Measurements from ENCODE around the gene HS3ST6. TPM values are rescaled to one million over a fixed set of nuclear protein-coding genes. Genes with fewer than 3 reads are reported as not detected.
"Not testable (repeated sequence)": the region's sequence is repeated elsewhere in the genome, so short reads cannot be mapped to it uniquely, and the experiment has no call there.

HS3ST6 gene
- total and polyA plus RNA-seq, 10 donors, result 0.06 to 0.20 TPM; not detected in 8

DNA sequence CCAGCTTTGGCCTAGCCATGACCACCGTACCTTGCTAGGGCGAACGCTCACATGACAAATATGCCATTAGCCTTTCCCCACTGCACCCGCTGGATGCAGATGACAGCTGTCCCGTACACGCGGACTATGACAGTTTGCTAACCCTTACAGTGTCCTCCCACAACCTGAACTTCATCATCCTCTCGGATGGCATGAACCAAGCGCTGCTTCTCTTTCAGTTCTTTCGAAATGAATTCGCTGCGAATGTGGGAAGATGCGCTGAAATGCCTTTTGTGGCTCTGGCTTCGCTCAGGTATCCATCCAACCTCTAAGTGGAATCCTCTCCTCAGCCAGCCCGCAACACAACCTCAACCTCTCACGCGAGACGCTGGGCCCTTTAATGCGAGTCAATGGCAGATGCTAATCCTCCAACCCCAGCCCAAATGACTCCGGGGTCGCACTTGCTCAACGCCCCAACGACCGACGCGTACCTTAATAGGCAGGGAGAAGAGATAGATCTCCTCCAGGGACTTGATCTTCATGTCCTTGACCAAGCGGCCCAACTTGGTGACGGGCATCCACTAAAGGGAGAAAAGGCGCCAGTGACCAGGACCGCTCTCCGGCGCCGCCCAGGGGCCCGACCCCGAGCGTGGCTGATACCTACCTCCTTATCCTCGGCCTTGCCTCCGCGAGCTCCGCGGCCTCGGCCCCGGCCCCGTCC is 45.7 kb upstream of the HS3ST6 start:
- H3K4me1 ChIP-seq, result peaks cover 28 to 74% (median 62%) of the 10 kb centered on the region in 6 donors
- H3K9me3 ChIP-seq, result no peaks in the 10 kb centered on the region
- WGBS, 5 donors, result 7 to 12% (median 8%) methylated on average over 29 to 44 of the region's 44 CpGs
- TF ChIP-seq POLR2A (IDR thresholded peaks at IDR 0.05), result no peak
- TF ChIP-seq, protein P1, sequence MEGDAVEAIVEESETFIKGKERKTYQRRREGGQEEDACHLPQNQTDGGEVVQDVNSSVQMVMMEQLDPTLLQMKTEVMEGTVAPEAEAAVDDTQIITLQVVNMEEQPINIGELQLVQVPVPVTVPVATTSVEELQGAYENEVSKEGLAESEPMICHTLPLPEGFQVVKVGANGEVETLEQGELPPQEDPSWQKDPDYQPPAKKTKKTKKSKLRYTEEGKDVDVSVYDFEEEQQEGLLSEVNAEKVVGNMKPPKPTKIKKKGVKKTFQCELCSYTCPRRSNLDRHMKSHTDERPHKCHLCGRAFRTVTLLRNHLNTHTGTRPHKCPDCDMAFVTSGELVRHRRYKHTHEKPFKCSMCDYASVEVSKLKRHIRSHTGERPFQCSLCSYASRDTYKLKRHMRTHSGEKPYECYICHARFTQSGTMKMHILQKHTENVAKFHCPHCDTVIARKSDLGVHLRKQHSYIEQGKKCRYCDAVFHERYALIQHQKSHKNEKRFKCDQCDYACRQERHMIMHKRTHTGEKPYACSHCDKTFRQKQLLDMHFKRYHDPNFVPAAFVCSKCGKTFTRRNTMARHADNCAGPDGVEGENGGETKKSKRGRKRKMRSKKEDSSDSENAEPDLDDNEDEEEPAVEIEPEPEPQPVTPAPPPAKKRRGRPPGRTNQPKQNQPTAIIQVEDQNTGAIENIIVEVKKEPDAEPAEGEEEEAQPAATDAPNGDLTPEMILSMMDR (IDR thresholded peaks at IDR 0.05 in 8 of 11, conservative IDR thresholded peaks at IDR 0.05 in 3 of 11), result peak in 1 of 11 experiments; percentile 27
- peak in 1 of 3 donors; percentile 14 for TF ChIP-seq POLR2AphosphoS5 (IDR thresholded peaks at IDR 0.05)
- peak overlapping the region; percentile 66 to 94 (median 81) for H3K4me3 ChIP-seq
- intact Hi-C loops (cut with DNase I; ENCODE audit: low total_unique reads), result no loop called here
- H3K27ac ChIP-seq, result peak overlapping the region; percentile 80 to 99 (median 98)
- peaks cover 0 to 40% (median 26%) of the 10 kb centered on the region in 6 donors for H3K36me3 ChIP-seq
- no peaks in the 10 kb centered on the region for H3K27me3 ChIP-seq (replicated peaks in 1 of 7)
- DNase-seq, result no peak

DNA sequence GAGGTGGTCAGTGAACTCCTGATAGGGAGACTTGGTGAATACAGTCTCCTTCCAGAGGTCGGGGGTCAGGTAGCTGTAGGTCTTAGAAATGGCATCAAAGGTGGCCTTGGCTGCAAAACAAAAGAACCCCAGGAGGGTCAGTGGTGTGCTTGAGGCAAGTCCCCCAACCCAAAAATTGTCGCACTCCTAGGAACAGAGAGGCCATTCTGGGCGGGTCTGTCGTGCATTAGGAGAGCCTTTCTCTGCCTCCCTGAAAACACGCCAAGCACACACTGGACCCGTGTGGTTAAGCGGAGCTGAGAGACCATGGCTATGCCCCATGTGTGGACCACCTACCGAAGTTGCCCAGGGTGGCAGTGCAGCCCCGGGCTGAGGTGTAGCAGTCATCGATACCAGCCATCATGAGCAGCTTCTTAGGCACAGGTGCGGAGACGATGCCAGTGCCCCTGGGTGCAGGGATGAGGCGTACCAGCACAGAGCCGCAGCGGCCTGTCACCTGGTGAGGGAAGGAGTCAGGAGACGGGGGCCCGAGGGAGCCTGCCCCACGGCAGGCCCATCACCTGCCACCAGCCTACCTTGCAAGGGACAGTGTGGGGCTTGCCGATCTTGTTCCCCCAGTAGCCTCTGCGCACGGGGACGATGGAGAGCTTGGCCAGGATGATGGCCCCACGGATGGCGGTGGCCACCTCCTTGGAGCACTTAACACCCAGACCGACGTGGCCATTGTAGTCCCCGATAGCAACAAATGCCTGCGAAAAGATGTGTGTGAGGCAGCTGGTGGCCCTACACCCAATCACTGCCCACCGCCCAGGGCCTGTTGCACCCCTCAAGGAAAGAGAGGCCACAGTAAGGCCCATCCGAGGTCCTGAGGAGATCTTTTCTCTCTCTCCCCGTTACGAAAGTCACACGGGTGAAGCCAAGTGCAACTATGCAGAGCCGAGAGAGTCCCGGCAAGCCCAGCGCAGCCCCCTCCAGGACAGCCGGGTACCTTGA is 44.2 kb upstream of the HS3ST6 start:
- WGBS, 5 donors, result 72 to 87% (median 82%) methylated on average over 17 to 37 of the region's 37 CpGs
- H3K4me3 ChIP-seq, result peak overlapping the region in 4 of 8 donors; percentile 74 to 94 (median 89)
- H3K9me3 ChIP-seq; DNase-seq; H3K27me3 ChIP-seq (replicated peaks in 1 of 7); intact Hi-C loops (cut with DNase I; ENCODE audit: low total_unique reads): not testable (repeated sequence)
- H3K36me3 ChIP-seq, result peaks cover 0 to 40% (median 26%) of the 10 kb centered on the region in 6 donors
- peaks cover 28 to 79% (median 67%) of the 10 kb centered on the region in 6 donors for H3K4me1 ChIP-seq
- TF ChIP-seq POLR2AphosphoS5 (IDR thresholded peaks at IDR 0.05), result peak in 2 of 3 donors; percentile 47 to 75
- H3K27ac ChIP-seq, result peak overlapping the region in 4 of 8 donors; percentile 98 to 99 (median 99)

DNA sequence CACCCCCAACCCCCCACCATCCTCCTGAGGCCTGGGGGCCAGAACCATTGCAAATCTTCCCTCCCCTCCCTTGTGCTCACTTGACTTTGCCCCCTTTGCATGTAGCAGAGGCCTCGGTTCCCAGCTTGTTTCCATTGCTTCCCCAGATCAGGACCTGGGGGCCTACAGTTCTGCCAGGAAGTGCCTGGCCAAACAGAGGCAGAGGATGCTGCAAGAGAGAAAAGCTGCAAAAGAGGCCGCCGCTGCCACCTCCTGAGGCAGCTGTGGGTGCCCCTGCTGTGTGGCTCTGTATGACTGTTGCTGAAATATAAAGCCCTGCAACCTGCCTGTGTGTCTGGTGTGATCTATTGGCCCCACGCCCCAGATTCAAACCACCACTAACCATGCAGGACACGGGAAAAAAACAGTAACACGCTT is 43.4 kb upstream of the HS3ST6 start:
- Histone ChIP-seq H3K27me3 (replicated peaks in 1 of 7) (no peaks in the 10 kb centered on the region), H3K9me3 (no peaks in the 10 kb centered on the region), H3K27ac (peak overlapping the region in 4 of 8 donors; percentile 88 to 99 (median 96)), H3K4me1 (peaks cover 28 to 77% (median 67%) of the 10 kb centered on the region in 6 donors), H3K36me3 (peaks cover 0 to 38% (median 26%) of the 10 kb centered on the region in 6 donors), H3K4me3 (peak overlapping the region in 1 of 8 donors; percentile 94)
- intact Hi-C loops (cut with DNase I; ENCODE audit: low total_unique reads), result no loop called here
- WGBS, 5 donors, result 45 to 66% (median 56%) methylated on average over 4 to 6 of the region's 6 CpGs
- DNase-seq, result peak; percentile 72
- no peak for TF ChIP-seq POLR2A (IDR thresholded peaks at IDR 0.05)
- TF ChIP-seq, protein P1 (IDR thresholded peaks at IDR 0.05 in 8 of 11, conservative IDR thresholded peaks at IDR 0.05 in 3 of 11), result no peak
- TF ChIP-seq POLR2AphosphoS5 (IDR thresholded peaks at IDR 0.05), result no peak
